Endothelial cell of umbilical vein (primary cell): ENCODE results near the gene SF3B1. TPM values are rescaled to one million over a fixed set of nuclear protein-coding genes. Genes with fewer than 3 reads are reported as not detected.

Experiments used
- BruUV-seq: library from RNA; stranded (reverse); fragments of 400-500 nt; replicated peaks from 2 replicates; lab custom pipeline; 2021; lab: Mats Ljungman, UMichigan
- CTCF ChIA-PET: fragments of 300-600, 350-600 bp; sonication (Branson Sonifier 250); formaldehyde crosslinking; loops from one replicate; lab custom pipeline; 2021; ENCODE audit warnings: antibody characterized with exemption, inconsistent platforms; lab: Charles Lee
- POLR2A ChIA-PET: fragments of 300-600, 350-600 bp; sonication (Branson Sonifier 250); formaldehyde crosslinking; loops from one replicate; lab custom pipeline; 2021; ENCODE audit warnings: antibody characterized with exemption, inconsistent platforms; lab: Charles Lee
- DNase-seq: peaks from one replicate; pipeline ENCODE4 v3.0.0-alpha.2; 2011; ENCODE audit warnings: low read depth, low spot score
- FAIRE-seq: peaks from 2 replicates; lab custom pipeline; 2011; peaks lifted over from hg19 to GRCh38; lab: Jason Lieb, UNC
- H2AFZ ChIP-seq: 2 replicates; pipeline ENCODE4 v1.6.0; 2012; ENCODE audit warnings: low read depth, low read length, control low read depth, inconsistent platforms
- H3K27ac ChIP-seq: 2 replicates; pipeline ENCODE4 v1.5.1; 2011; ENCODE audit warnings: low read depth, mild to moderate bottlenecking, control low read depth, low read length, moderate library complexity; ENCODE audit not compliant: insufficient read depth
- H3K27me3 ChIP-seq, 2 experiments: 2 replicates each; pipeline versions ENCODE4 v1.6.0 to v1.6.1; 2011; ENCODE audit warnings: low read length in 2 of 2, mixed read lengths in 1 of 2; ENCODE audit not compliant: control insufficient read depth in 2 of 2, insufficient read depth in 2 of 2
- H3K36me3 ChIP-seq, 2 experiments: 2 replicates in 1 of 2; 3 replicates in 1 of 2; pipeline ENCODE4 v1.5.1; 2011; ENCODE audit warnings: low read length in 2 of 2, mild to moderate bottlenecking in 1 of 2, moderate library complexity in 1 of 2; ENCODE audit not compliant: control insufficient read depth in 2 of 2, insufficient read depth in 2 of 2; ENCODE audit errors: extremely low read depth in 1 of 2
- H3K4me1 ChIP-seq: 3 replicates; pipeline ENCODE4 v1.5.1; 2011; ENCODE audit warnings: mild to moderate bottlenecking, low read length; ENCODE audit not compliant: control insufficient read depth, insufficient read depth; ENCODE audit errors: extremely low read depth
- H3K4me2 ChIP-seq: 2 replicates; pipeline ENCODE4 v1.6.1; 2011; ENCODE audit warnings: low read length, control low read depth, mixed read lengths; ENCODE audit not compliant: insufficient read depth
- H3K4me3 ChIP-seq, 3 experiments: fragments of 200-600 bp in 1 of 3; sonication (generic), shearing (Covaris generic) in 1 of 3; replicated peaks in 1 of 3; 2 replicates each; pipeline ENCODE4 v1.5.1; 2011 to 2016; ENCODE audit warnings: control low read depth in 3 of 3, low read length in 3 of 3, mild to moderate bottlenecking in 2 of 3, inconsistent platforms in 1 of 3, low read depth in 1 of 3, moderate library complexity in 1 of 3; ENCODE audit not compliant: insufficient read depth in 1 of 3
- H3K79me2 ChIP-seq: 2 replicates; pipeline ENCODE4 v1.6.0; 2012; ENCODE audit warnings: low read length, inconsistent platforms; ENCODE audit not compliant: control insufficient read depth, insufficient read depth
- H3K9ac ChIP-seq: replicated peaks from 2 replicates; pipeline ENCODE3; 2011; ENCODE audit warnings: low read length, control low read depth; ENCODE audit not compliant: insufficient read depth; ENCODE audit errors: extremely low read depth
- H3K9me1 ChIP-seq: replicated peaks from 3 replicates; pipeline ENCODE4 v1.6.0; 2011; ENCODE audit warnings: mild to moderate bottlenecking, low read length; ENCODE audit not compliant: control insufficient read depth, insufficient read depth; ENCODE audit errors: extremely low read depth
- H3K9me3 ChIP-seq: replicated peaks from 2 replicates; pipeline ENCODE4 v1.5.1; 2012; ENCODE audit warnings: low read length, inconsistent platforms; ENCODE audit not compliant: control insufficient read depth, insufficient read depth
- H4K20me1 ChIP-seq: replicated peaks from 2 replicates; pipeline ENCODE3; 2011; ENCODE audit warnings: mild to moderate bottlenecking, low read length; ENCODE audit not compliant: control insufficient read depth, insufficient read depth; ENCODE audit errors: extremely low read depth
- CTCF ChIP-seq, 2 donors: IDR thresholded peaks; 1 replicate in 1 of 2; 2 replicates in 1 of 2; pipeline ENCODE4 v1.5.1; 2011; ENCODE audit warnings: low read length in 2 of 2, mild to moderate bottlenecking in 2 of 2, moderate library complexity in 2 of 2, control low read depth in 1 of 2, inconsistent platforms in 1 of 2, low read depth in 1 of 2; ENCODE audit not compliant: insufficient read depth in 1 of 2; ENCODE audit errors: extremely low read depth in 1 of 2
- EZH2 ChIP-seq: IDR thresholded peaks from 2 replicates; pipeline ENCODE4 v1.6.1; 2012; ENCODE audit warnings: borderline replicate concordance, low read depth, mild to moderate bottlenecking, moderate library complexity, low read length, inconsistent platforms; ENCODE audit not compliant: severe bottlenecking
- FOS ChIP-seq: IDR thresholded peaks from 2 replicates; pipeline ENCODE4 v1.6.1; 2011; ENCODE audit warnings: mild to moderate bottlenecking, low read length, moderate library complexity, borderline replicate concordance; ENCODE audit not compliant: insufficient read depth
- GATA2 ChIP-seq: IDR thresholded peaks from 2 replicates; pipeline ENCODE4 v1.7.0; 2011; ENCODE audit warnings: low read depth, mild to moderate bottlenecking, moderate library complexity, mixed read lengths, low read length; ENCODE audit not compliant: insufficient read length, insufficient read depth
- JUN ChIP-seq: IDR thresholded peaks from 2 replicates; pipeline ENCODE4 v1.6.1; 2011; ENCODE audit warnings: borderline replicate concordance, low read depth; ENCODE audit not compliant: insufficient read length, insufficient read depth
- MAX ChIP-seq: IDR thresholded peaks from 2 replicates; pipeline ENCODE4 v1.6.1; 2011; ENCODE audit not compliant: insufficient read depth, insufficient read length
- MYC ChIP-seq: IDR thresholded peaks from one replicate; pipeline ENCODE4 v1.6.1; 2011; ENCODE audit warnings: mild to moderate bottlenecking, low read depth, low read length
- POLR2A ChIP-seq: IDR thresholded peaks from 2 replicates; pipeline ENCODE4 v1.6.1; 2012; ENCODE audit warnings: low read depth, mild to moderate bottlenecking, control low read depth, low read length
- POLR2AphosphoS5 ChIP-seq: IDR thresholded peaks from 2 replicates; pipeline ENCODE4 v1.6.1; 2012; ENCODE audit warnings: low read depth, mild to moderate bottlenecking, control low read depth, low read length, moderate library complexity; ENCODE audit not compliant: insufficient read depth
- dilution Hi-C: fragments of 300-500 bp; cut with MboI; formaldehyde crosslinking; loops from one replicate; pipeline ENCODE4 v1.15.0; 2019; ENCODE audit warnings: low sequenced_read_pairs; ENCODE audit not compliant: extremely low pct_ligation_motif_present
- intact Hi-C: fragments of 100-400 bp; cut with micrococcal nuclease; formaldehyde crosslinking; loops from one replicate; pipeline ENCODE4 v1.10.0; 2022
- polyA plus RNA-seq, 4 experiments: library from polyadenylated mRNA; depleted of rRNA in 3 of 4; stranded (reverse) in 3 of 4; unstranded in 1 of 4; fragments of >200 nt; gene quantifications; 2 replicates each; pipeline versions ENCODE4 v1.2.1 to v1.2.3, GENCODE V29; 2011 to 2012; ENCODE audit warnings: missing spikeins in 1 of 4
- total RNA-seq: library from RNA; stranded (reverse); gene quantifications from 2 replicates; pipeline ENCODE4 v1.2.3, GENCODE V29; 2021

SF3B1 gene
- total and polyA plus RNA-seq, 2 donors (not counting 3 experiments of a cell fraction or from before 2014, with no cell fraction given): 234 to 321 TPM

- H2AFZ ChIP-seq: no peak overlapping the region
- H3K27ac ChIP-seq: no peak overlapping the region
- no peak overlapping the region for H3K9ac ChIP-seq
- no peak for TF ChIP-seq EZH2
- H3K9me1 ChIP-seq: peaks cover 3% of the 10 kb centered on the region
- H3K9me3 ChIP-seq: no peaks in the 10 kb centered on the region
- peaks cover 56% of the 10 kb centered on the region for H3K79me2 ChIP-seq
- no peaks in the 10 kb centered on the region for H3K4me1 ChIP-seq
- peaks cover 14% of the 10 kb centered on the region for H4K20me1 ChIP-seq
- H3K4me3 ChIP-seq: no peak overlapping the region
- intact Hi-C loops (no loop called here), dilution Hi-C loops (no loop called here)
- ChIA-PET POLR2A (no interaction called here), CTCF (no interaction called here)
- DNase-seq: no peak
- no peaks in the 10 kb centered on the region for H3K27me3 ChIP-seq
- TSS peak; percentile 6 for BruUV-seq
- FAIRE-seq: no peak
- no peak overlapping the region for H3K4me2 ChIP-seq
- H3K36me3 ChIP-seq: peaks cover 22 to 36% of the 10 kb centered on the region in 2 experiments
Observed at GRCh38 chr2:197419438-197419837, 15.4 kb downstream of the SF3B1 start.

- DNase-seq (no peak), FAIRE-seq (no peak)
- no peaks in the 10 kb centered on the region for H3K4me1 ChIP-seq
- H3K79me2 ChIP-seq: peaks cover 31% of the 10 kb centered on the region
- no peak overlapping the region for H3K4me2 ChIP-seq
- H3K27me3 ChIP-seq: no peaks in the 10 kb centered on the region
- dilution Hi-C loops (no loop called here), intact Hi-C loops (no loop called here)
- peaks cover 3% of the 10 kb centered on the region for H3K9me1 ChIP-seq
- no peak overlapping the region for H3K27ac ChIP-seq
- H2AFZ ChIP-seq: no peak overlapping the region
- CTCF ChIA-PET: interaction anchor here (1.4 kb wide), 1 partner anchor 8 kb away, joined by 4 read pairs; no protein-coding TSS in a partner anchor
- no peak overlapping the region for H3K4me3 ChIP-seq
- TF ChIP-seq GATA2: no peak
- no peak for TF ChIP-seq CTCF (IDR thresholded peaks at IDR 0.05; ENCODE audit: extremely low read depth in 1 of 2, insufficient read depth in 1 of 2, low read depth in 1 of 2, low read length in 2 of 2)
- no peak for TF ChIP-seq JUN
- TF ChIP-seq MAX: no peak
- no peak for TF ChIP-seq POLR2AphosphoS5
- no peak for TF ChIP-seq FOS
- no peak for TF ChIP-seq MYC
- no peak for TF ChIP-seq POLR2A
- TF ChIP-seq EZH2: no peak
- POLR2A ChIA-PET: no interaction called here
- H3K9me3 ChIP-seq: no peaks in the 10 kb centered on the region
- peaks cover 19 to 40% of the 10 kb centered on the region in 2 experiments for H3K36me3 ChIP-seq
- BruUV-seq: no TSS peak
- peaks cover 7% of the 10 kb centered on the region for H4K20me1 ChIP-seq
- H3K9ac ChIP-seq: no peak overlapping the region
Observed at GRCh38 chr2:197416268-197416667, 18.6 kb downstream of the SF3B1 start.
